ENCODE results near the gene RB1.

Gene RB1

GRCh38 chr13:48315969-48316650 is 12.6 kb downstream of the RB1 start:
- no peak for TF ChIP-seq CTCF (IDR thresholded peaks at IDR 0.05; ENCODE audit: borderline replicate concordance, insufficient read depth, low read depth, low read length)
- no peak overlapping the region for H3K4me3 ChIP-seq (ENCODE audit: low read depth, low read length)

- TF ChIP-seq CTCF (IDR thresholded peaks at IDR 0.05; ENCODE audit: borderline replicate concordance, insufficient read depth, low read depth, low read length), result no peak
- H3K4me3 ChIP-seq (ENCODE audit: low read depth, low read length), result no peak overlapping the region
Measured at GRCh38 chr13:48316826-48317510, 13.4 kb downstream of the RB1 start.

GRCh38 chr13:48317511-48318376 is 14.2 kb downstream of the RB1 start:
- no peak for TF ChIP-seq CTCF (IDR thresholded peaks at IDR 0.05; ENCODE audit: borderline replicate concordance, insufficient read depth, low read depth, low read length)
- H3K4me3 ChIP-seq (ENCODE audit: low read depth, low read length), result no peak overlapping the region

GRCh38 chr13:48318377-48318811 is 14.8 kb downstream of the RB1 start:
- no peak overlapping the region for H3K4me3 ChIP-seq (ENCODE audit: low read depth, low read length)
- no peak for TF ChIP-seq CTCF (IDR thresholded peaks at IDR 0.05; ENCODE audit: borderline replicate concordance, insufficient read depth, low read depth, low read length)

- no peak overlapping the region for H3K4me3 ChIP-seq (ENCODE audit: low read depth, low read length)
- no peak for TF ChIP-seq CTCF (IDR thresholded peaks at IDR 0.05; ENCODE audit: borderline replicate concordance, insufficient read depth, low read depth, low read length)
Measured at GRCh38 chr13:48318821-48319511, 15.4 kb downstream of the RB1 start.

GRCh38 chr13:48319531-48320398 is 16.2 kb downstream of the RB1 start:
- no peak for TF ChIP-seq CTCF (IDR thresholded peaks at IDR 0.05; ENCODE audit: borderline replicate concordance, insufficient read depth, low read depth, low read length)
- no peak overlapping the region for H3K4me3 ChIP-seq (ENCODE audit: low read depth, low read length)
